ENCODE measurements around the gene RHOB.

DNA sequence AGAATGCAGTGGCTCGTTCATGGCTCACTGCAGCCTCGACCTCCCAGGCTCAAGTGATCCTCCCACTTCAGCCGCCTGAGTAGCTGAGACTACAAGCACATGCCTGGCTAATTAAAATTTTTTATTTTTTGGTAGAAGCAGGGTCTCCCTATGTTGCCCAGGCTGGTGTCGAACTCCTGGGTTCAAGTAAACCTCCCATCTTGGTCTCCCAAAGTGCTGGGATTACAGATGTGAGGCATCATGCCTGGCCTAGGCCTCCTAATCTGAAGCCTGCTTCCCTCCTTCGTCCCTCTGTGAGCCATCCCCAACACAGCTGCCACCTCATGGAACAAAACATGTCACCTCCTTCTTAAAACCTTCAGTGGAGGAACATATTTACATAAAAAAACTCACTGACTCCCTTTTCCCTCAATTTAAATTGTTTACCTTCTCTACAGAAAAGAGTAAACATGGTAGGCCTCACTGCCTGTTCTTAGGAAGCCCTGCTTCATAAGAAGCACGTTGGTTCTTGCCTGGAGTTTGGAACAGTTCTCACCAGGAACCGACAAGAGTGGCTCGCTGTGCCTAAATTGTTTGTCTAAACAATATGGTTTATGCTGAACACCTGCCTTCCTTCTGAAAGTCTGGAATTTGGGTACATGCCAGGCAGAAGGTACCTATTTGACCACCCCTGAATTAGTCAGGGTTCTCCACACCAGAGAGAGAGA is 12.1 kb upstream of the RHOB start:
- TF ChIP-seq CTCF (IDR thresholded peaks at IDR 0.05; ENCODE audit: poor library complexity, severe bottlenecking) (no peak), EP300 (conservative IDR thresholded peaks at IDR 0.05; ENCODE audit: poor library complexity, severe bottlenecking) (no peak), TAF1 (IDR thresholded peaks at IDR 0.05; ENCODE audit: low read depth) (no peak), MXI1 (conservative IDR thresholded peaks at IDR 0.05; ENCODE audit: poor library complexity, severe bottlenecking) (no peak), EZH2 (IDR thresholded peaks at IDR 0.05; ENCODE audit: borderline replicate concordance, insufficient read depth, low read length, poor library complexity, severe bottlenecking) (no peak), POLR2AphosphoS5 (IDR thresholded peaks at IDR 0.05) (no peak)
